Activated naive CD8-positive, alpha-beta T cell treated with anti-CD3 and anti-CD28 coated beads, Interleukin-2, amount 50 U/mL, for 16 hours (primary cell): ENCODE results near the gene SUCO.
A peak's percentile ranks its signal among the peaks of the same experiment; 100 is the strongest.
"Not testable (repeated sequence)": the region's sequence is repeated elsewhere in the genome, so short reads cannot be mapped to it uniquely, and the experiment has no call there.

ENCODE experiments used
- DNase-seq: peaks from one replicate; pipeline ENCODE4 v3.0.0-alpha.2; 2020; ENCODE audit warnings: low read depth, low spot score

The SUCO gene, protein sequence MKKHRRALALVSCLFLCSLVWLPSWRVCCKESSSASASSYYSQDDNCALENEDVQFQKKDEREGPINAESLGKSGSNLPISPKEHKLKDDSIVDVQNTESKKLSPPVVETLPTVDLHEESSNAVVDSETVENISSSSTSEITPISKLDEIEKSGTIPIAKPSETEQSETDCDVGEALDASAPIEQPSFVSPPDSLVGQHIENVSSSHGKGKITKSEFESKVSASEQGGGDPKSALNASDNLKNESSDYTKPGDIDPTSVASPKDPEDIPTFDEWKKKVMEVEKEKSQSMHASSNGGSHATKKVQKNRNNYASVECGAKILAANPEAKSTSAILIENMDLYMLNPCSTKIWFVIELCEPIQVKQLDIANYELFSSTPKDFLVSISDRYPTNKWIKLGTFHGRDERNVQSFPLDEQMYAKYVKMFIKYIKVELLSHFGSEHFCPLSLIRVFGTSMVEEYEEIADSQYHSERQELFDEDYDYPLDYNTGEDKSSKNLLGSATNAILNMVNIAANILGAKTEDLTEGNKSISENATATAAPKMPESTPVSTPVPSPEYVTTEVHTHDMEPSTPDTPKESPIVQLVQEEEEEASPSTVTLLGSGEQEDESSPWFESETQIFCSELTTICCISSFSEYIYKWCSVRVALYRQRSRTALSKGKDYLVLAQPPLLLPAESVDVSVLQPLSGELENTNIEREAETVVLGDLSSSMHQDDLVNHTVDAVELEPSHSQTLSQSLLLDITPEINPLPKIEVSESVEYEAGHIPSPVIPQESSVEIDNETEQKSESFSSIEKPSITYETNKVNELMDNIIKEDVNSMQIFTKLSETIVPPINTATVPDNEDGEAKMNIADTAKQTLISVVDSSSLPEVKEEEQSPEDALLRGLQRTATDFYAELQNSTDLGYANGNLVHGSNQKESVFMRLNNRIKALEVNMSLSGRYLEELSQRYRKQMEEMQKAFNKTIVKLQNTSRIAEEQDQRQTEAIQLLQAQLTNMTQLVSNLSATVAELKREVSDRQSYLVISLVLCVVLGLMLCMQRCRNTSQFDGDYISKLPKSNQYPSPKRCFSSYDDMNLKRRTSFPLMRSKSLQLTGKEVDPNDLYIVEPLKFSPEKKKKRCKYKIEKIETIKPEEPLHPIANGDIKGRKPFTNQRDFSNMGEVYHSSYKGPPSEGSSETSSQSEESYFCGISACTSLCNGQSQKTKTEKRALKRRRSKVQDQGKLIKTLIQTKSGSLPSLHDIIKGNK (N-terminal part only)

DNA sequence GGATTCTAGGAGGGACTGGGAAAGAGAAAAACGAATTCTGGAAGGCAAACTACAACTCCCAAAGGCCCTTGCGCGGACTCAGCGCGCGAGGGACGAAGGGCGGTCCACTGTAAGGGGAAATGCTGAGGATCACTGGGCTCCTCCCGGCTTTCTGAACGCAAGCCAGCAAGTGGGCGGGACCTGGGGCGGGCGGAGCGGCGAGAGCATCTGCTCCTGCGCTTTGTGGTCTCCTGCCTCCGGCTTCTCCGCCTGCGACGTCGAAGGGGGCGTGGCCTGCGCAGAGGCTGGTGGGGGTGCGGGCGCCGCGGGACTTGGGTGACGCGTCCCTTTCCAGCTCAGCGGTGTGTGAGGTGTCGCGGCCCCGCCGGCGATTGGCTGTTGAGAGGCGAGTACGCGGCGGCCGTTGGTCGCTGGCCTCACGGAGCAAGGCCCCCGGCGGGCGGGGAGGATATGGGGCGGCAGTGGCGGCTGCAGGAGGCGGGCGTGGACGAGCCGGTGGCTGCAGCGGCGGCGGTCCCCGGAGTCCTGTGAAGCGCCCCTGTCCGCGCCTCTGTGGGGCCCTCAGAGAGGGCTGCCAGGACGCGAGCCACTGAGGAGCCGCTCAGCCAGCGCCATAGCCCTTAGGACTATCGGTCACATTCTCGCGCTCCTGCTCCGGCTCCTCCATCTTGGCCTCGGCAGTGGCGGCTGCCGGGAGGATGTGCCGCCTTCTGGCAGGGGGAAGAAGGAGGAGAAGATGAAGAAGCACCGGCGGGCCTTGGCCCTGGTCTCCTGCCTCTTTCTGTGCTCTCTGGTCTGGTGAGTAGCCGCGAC lies at the start of gene SUCO:
TSS of gene SUCO (plus strand) at position 451 of the 813 bp plus-strand sequence. CDS start at position 737, 286 bp downstream.
- peak; percentile 99 for DNase-seq

- no peak for DNase-seq
Measured at GRCh38 chr1:172483448-172483847, 49.5 kb upstream of the SUCO start.

DNA sequence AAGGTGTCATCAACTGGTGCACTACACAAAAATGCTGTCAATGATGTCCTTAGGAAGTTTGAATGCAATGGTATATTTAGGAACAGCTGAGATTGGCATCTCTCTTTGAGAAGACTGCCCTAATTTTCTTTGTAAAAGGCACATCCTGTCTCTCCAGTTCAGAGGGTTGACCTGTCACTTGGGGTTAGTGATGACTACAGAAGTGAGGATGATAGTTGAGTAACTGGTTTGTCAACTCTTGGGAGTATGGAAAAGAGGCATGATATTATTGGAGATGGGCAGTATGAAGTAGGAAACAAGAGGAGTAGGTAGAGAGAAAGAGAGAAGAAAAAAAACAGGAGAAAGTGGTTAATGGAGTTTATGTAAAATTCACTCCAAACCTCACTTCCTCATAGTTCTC lies 48.7 kb upstream of the SUCO start:
- no peak for DNase-seq

DNA sequence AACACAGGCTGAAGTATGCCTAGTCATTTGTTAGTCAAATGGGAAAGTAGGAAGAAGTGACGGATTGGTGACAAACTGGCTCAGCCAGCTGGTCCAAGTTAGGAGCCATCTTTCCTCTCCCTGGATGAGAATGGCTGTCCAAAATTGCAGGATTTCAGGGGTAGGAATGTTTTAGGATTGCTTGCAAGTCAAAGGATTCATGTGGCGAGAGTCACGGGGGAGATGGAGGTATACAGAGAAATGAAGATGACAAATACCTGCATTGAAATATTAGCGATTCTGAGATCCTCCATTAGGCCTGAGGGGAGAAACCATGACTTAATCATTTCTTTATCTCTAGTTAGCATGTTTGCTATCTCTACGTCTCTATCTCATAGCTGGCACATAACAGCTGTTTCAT lies 47.3 kb upstream of the SUCO start:
- no peak for DNase-seq

DNA sequence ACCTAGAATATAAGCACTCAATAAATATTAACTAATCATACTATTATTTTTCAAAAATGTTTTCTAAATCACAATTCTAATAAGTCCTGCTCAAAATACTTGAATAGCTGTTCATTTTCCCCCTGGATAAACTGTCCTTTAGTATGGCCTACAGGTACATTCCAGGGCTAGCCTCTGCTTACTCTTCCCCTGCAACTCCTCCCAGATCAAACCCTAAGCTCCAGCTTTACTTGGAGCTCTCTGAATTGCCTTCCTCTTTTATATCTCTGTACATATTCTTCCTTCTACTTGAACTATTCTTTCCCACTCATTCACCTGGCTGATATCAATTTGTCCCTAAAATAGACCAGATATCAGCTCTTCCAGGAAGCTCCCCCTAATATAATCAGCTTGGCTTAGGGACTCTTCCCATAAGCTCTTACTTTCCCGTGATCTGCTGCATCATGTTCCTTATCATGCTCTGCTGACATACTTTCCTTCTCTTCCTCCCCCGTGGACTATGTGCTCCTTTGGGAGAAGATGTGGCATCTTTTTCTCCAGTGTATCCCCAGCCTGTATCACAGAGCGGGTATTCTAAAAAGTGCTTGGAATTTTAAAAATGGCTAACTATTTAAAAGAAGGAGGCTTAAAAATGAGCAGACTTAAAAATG lies 46.0 kb upstream of the SUCO start:
- no peak for DNase-seq

- DNase-seq: no peak
Measured at GRCh38 chr1:172487550-172487949, 45.4 kb upstream of the SUCO start.

DNA sequence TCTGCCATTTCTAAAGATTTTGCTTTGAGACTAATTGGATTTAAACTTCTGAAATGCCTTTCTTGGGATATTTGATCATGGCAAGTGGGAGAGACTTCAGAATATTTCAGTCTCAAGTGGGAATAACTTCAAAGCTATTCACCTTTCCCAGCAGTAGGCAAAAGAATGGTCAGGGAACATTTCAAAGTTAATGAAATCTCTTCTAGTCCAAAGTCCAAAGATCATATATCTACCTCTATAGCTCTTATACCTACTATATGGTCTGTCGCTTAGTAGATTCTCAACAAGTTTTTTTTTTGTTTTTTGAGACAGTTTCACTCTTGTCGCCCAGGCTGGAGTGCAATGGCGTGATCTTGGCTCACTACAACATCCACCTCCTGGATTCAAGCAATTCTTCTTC lies 44.6 kb upstream of the SUCO start:
- DNase-seq: no peak

DNA sequence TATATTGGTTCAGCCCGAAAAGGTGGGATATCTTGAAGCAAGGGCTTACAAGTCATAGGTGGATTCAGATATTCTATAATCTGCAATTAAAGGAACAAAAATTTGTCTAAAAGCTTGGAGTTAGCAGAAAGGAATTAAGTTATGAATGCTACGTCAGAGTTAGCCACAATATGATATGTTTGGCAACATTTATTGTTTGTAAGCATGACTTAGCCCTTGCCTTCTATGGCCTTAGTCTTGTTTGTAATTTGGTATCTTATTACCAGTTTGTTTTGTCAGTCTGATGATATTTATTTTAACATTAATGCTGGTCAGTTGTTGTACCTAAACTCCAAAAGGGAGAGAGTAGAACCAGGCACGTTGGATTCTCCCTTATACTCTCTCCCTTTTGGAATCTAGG lies 43.1 kb upstream of the SUCO start:
- no peak for DNase-seq

DNA sequence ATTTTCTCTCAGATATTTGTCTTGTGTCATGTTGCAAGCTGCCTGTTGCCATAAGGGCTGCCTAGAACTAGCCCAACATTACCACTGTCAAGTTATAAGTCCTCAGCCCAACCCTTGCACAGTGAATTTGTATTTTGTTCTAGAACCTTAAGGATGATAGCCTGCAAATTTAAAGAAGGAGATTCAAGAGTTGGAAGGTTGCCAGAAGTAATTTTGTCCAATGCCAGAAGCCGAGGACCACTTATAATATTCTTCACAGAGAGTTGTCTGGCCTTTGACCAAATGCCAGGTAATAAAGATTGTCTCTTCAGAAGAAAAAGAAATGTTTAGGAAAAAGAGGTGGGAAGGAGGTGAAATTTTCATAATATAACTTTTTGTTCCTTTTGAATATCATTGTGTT lies 40.5 kb upstream of the SUCO start:
- no peak for DNase-seq

- no peak for DNase-seq
Measured at GRCh38 chr1:172494166-172494565, 38.8 kb upstream of the SUCO start.

DNA sequence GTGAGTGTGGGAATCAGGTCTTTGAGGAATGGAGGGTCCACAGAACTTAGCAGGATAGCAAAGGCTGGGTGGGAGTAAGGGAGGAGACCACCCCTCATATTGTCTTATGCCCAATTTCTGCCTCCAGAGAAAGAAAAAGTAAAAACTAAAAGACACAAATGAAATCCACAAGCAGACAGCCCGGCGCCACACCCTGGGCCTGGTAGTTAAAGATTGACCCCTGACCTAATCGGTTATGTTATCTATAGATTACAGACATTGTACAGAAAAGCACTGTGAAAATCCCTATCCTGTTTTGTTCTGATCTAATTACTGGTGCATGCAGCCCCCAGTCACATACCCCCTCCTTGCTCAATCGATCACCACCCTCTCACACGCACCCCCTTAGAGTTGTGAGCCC lies 36.8 kb upstream of the SUCO start:
- DNase-seq: not testable (repeated sequence)

GRCh38 chr1:172496678-172497077 lies 36.3 kb upstream of the SUCO start:
- no peak for DNase-seq

DNA sequence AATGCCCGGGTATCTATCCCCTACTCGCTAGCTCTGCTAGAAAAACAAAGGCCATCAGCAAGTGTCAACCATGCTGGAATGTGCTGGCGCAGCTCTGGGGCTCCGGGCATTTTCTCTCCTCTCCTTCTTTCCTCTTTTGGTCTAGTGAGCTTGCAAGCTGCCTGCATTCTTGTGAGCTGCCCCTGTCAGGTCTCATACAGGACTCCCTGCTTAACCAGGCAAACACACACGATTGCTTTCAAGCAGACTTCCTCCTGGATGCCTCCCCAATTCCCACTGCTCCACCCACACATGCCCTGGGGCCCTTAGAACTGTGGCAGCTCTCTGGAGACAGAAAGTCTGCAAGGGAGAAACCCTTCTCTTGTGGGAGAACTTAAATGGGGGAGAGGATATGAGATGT lies 35.7 kb upstream of the SUCO start:
- DNase-seq: no peak

DNA sequence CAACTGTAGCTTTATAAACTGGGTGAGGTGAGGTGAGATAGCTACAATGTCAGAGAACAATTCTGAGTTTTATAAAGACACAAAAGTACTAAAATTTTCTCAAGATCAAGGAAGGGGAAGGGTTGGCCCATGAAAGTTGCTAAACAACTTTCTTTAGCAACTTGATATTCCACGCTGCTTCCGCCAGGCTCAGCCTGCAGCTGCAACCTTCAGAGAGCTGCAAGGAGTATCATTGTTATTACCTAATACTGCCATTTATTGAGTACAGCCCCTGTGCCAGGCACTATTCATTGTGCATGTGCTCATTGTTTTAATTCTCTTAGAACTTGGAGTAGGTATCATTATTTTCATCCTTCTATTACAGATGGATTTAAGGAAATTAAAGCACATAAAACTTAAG lies 34.1 kb upstream of the SUCO start:
- no peak for DNase-seq

DNA sequence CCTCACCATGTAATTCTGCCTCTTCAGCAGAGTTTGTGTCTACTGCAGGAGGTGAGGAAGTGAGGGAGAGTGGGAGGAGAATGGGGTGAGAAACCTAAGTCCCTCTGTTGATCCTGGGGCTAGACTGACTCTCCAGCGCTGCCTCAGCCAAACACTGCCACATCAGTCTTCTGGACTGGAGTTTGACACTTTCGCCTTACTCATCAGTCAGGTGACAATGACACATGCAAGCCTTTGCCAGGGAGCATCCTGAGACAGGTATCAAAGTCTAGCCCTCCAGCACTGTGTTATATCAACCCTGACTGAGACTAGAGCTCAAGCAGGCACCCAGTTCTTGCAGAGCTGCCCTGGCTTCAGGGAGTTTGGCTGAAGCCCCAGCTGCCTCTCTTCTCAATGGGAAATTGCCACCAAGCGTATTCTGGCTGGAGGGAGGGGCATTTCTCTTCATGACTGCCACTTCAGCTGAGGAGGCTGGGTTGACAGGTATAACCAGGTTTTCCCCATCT lies 33.3 kb upstream of the SUCO start:
- DNase-seq: no peak

DNA sequence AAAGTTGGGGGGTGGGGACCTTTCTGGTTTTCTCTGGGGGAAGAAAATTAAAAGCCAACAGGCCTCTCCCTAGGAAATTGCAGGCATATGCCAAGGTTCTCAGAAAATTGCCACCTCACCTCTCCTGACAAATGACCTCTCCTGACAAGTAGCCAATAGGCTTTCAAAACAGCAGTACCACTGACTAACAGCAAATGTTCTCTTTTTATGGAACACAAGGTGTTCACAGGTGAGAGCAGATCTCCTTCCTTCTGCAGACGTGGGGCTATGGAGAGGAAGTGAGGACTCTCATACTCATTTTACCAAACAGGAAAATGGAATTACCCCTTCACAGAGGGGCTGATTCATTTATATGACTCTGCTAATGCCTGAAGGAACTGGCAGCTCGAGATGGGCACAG lies 32.7 kb upstream of the SUCO start:
- DNase-seq: no peak

GRCh38 chr1:172507741-172508140 lies 25.2 kb upstream of the SUCO start:
- no peak for DNase-seq

DNA sequence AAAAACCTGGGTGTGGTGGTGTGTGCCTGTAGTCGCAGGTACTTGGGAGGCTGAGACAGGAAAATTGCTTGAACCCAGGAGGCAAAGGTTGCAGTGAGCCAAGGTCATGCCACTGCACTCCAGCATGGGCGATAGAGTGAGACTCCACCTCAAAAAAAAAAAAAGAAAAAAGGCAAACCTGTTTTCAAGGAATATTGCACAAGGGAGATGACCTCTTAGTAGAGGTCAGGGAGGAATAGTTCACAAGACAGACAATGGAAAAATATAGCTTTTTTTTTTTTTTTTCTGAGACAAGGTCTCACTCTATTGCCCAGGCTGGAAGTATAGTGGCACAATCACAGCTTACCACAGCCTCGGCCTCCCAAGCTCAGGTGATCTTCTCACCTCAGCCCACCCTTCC lies 22.5 kb upstream of the SUCO start:
- no peak for DNase-seq

DNA sequence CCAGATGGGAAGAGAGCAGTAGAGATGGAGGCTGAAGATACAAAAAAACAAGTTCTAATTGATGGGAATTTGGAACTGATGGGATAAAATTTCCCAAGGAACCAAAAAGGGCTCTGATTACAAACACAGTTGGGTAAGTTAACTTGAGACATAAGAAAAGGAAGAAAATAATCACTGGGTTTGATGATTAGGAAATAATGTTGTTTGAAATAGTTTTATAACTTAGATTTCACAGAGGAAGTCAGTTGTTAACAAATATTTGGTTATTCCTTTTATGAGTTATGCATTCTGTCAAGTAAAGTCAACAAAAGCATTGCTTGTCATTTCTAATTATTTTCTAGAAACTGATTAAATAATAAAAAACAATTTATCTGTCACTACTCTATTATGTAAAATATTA lies 20.4 kb upstream of the SUCO start:
- no peak for DNase-seq

GRCh38 chr1:172513479-172513878 lies 19.5 kb upstream of the SUCO start:
- no peak for DNase-seq

DNA sequence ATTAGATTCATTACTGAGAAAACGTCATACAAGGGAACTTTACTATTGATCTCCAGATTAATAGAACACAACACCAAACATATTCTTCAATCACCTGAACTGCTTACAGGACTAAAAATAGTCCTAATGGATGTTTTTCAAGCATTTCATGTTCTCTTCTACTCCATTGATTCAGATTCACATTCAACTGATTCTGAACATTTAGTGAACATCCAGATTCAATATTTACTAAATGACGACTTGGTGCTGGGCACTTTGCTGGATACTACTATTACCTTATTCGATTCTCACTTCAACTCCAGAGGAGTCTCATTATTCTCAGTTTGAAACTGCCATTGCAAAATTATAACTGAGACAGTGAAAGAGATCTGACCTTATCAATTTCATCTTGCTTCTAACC lies 18.8 kb upstream of the SUCO start:
- no peak for DNase-seq
